GM21576 (cell line): ENCODE data around the gene LPIN1.
A peak's percentile ranks its signal among the peaks of the same experiment; 100 is the strongest.

Source experiments
- ATAC-seq: cut with Tn5 transposase; IDR thresholded peaks from one replicate; pipeline ENCODE4 v1.9.1; 2021; ENCODE audit warnings: mild to moderate bottlenecking, moderate library complexity; ENCODE audit not compliant: unreplicated experiment

Gene LPIN1

GRCh38 chr2:11743366-11743765 lies 3.1 kb upstream of the LPIN1 start:
- no peak for ATAC-seq

DNA sequence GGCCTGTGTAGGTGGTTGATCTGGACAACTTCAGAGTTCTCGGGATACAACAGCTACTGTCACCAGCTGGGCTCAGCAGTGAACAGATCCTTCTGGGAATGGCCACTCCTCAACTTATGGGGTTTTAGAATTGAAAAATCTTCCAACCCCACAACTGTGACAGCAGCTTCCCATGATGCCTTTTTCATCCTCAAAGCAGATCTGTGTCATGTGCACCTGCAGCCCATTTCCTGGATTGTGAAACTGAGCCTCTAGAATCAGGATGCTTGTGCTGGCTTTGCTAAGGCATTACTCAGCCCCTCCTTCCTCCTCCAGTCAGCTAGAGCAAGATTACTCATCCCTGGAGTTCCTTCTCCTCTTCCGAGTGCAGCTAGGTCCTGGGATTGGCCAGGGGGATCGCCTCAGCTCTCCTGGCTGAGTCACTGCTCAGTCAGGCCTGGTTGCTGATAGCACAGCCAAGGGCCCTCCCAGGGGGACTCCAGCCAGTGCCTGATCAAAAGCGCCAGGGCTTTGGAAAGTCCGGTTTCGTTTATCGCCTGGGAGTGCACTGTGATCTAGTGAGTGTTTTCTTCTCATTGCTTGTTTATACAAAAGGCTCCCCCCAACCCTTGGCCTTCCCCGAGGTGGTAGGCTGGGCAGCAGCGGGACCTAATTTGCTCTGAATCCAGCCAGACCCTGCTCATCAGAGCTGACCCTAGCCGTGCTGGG lies 2.4 kb upstream of the LPIN1 start:
- ATAC-seq: peak; percentile 41

DNA sequence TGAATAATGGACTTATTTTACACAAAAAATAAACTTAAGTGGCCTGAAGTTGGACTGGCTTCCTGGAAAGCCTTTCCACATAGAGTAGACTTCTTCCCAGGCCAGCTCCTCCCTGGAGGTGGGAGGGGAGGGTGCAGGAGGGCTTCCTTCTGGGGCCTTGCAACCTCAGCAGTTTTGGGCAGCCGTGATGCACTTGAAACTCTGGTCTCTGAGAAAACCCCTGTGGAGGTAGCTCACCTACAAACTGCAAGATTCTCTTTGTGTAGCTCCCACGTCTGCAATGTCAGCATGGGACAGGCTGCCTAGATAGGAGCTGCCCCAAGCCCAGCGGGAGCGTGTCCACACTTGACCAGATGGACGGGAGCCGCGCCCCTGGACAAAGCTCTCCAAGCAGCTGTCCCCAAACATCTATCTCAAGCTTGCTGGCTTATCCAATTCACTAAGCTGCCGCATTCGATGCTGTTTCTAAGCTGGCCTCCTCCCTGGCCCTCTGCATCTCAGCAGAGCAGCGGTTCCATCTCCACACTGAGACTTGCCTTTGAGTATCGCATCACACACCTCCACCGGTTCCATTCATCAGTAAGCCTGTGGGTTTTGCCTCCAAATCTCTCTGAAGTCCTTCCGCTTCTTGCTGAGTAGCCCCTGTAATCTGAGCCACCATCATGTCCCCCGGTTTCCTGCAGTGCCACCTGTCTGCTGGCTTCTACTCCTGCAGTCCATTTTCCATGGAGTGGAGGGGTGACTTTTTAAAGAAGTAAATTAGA lies 1.6 kb upstream of the LPIN1 start:
- no peak for ATAC-seq

GRCh38 chr2:11745613-11746375 lies 638 bp upstream of the LPIN1 start:
- no peak for ATAC-seq

- ATAC-seq: peak; percentile 4
Measured at GRCh38 chr2:11746807-11747459, 501 bp downstream of the LPIN1 start.

GRCh38 chr2:11748018-11748860 lies 1.8 kb downstream of the LPIN1 start:
- ATAC-seq: no peak

GRCh38 chr2:11748861-11749645 lies 2.6 kb downstream of the LPIN1 start:
- ATAC-seq: no peak

DNA sequence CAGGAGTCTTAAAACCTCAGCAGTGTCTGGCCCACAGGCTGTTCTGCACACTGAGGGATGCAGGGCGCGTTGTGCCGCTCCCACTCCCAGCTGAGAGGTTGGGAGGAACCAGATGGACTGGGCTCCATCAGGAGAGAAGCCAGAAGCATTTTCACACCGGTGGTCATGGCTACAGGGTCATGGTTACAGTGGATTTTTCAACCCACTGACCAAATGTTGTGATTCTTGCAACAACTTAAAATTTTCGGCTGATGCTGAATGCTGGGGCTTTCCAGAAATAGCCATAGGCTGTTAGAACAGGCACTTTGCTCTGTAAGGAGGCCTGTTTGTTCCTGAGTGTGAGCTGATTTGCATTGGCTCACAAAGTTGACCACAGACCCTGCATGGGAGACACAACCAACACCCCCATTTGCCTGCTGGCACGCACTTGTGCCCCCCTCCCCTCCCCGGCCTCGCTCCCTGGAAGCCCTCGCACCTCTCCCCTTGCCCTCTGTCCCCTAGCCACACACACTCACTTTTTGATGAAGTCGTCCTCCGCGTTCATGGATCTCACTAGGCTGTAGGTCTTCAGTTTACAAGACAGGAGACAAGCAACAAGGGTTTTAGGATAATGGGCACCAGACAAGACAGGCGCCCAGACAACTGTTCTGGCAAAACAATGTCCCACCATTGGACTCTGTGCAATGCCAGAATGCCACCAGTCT lies 3.4 kb downstream of the LPIN1 start:
- ATAC-seq: peak; percentile 13

DNA sequence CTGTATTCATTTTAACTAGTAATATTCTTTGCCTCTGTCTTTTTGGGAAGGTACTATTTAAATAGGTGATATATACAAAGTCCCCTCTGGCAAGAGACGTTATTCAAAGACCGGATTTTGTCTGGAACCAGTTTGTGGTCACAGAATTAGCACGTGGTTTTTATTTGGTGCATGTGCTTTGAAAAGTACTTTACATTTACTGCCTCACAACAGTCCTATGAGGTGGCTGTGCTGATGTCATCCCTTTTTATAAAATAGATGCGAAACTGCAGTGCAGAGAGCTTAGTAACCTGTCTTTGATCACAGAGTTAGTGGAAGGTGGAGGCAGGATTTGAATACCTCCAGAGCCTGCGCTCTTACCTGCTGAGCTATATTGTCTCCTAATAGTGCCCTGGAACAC lies 4.0 kb downstream of the LPIN1 start:
- ATAC-seq: no peak

GRCh38 chr2:11750917-11751316 lies 4.5 kb downstream of the LPIN1 start:
- ATAC-seq: no peak

DNA sequence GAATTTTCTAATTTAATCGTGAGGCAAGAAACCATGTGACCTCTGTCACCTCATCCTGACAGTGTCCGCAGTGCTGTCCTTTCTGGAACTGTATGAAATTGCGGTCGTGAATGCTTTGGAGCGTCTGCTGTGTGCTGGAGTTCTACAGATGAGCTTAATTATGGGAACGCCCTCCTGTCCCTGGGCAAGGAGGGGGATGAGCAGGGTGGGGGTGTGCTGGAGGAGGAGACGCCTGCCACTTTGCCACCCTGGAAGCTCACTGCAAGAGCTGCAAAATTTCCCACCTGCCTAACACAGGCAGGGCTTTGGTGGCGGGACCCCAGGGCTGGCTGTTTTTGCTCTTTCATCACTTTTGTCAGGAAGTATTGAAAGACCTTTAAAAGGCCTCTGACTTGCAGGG lies 6.5 kb downstream of the LPIN1 start:
- no peak for ATAC-seq

DNA sequence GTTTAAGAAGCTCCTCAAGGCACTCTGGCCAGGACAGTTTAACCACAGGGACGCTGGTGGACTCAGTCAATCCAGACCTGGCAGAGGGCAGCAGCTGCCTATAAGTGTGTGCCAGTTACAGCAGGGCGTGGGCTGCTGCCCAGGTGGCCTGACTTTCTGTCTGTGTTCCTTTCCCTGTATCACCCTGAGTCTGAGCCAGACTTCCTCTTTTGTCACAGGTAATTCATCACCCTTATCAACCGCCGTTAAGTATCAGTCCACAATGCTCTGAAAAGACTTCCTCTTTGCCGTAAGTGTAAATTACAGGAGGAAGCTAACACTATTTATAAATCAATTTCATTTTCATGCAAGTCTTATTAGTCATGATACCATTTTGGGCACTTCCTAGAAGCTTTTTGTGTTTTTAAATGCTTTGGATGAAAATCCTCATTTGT lies 7.0 kb downstream of the LPIN1 start:
- ATAC-seq: peak; percentile 79

GRCh38 chr2:11753886-11754699 lies 7.7 kb downstream of the LPIN1 start:
- peak; percentile 22 for ATAC-seq

DNA sequence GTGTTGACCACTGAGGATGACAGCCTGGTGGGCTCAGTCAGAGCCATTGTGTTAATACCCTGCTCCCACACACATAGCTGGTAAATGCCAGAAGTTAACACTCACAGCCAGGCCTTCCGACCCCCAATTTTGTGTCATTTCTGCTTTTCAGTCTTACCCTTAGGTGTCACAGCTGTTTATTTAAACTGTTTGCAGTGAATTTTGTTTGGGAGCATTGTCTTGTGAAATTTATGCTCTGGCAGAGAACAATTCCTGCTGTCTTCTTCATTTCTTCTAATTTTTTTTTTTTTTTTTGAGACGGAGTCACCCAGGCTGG lies 8.2 kb downstream of the LPIN1 start:
- no peak for ATAC-seq

GRCh38 chr2:11757101-11757500 lies 10.7 kb downstream of the LPIN1 start:
- ATAC-seq: no peak

- ATAC-seq: no peak
Measured at GRCh38 chr2:11758187-11758586, 11.8 kb downstream of the LPIN1 start.

- no peak for ATAC-seq
Measured at GRCh38 chr2:11758647-11759046, 12.2 kb downstream of the LPIN1 start.
